H7 (cell line): ENCODE measurements around the gene LEMD1. TPM values are rescaled to one million over a fixed set of nuclear protein-coding genes. Genes with fewer than 3 reads are reported as not detected.
"Not testable (repeated sequence)": the region's sequence is repeated elsewhere in the genome, so short reads cannot be mapped to it uniquely, and the experiment has no call there.

Experiments used
- DNase-seq: peaks from one replicate; pipeline ENCODE4 v3.0.0; 2012
- H3K27me3 ChIP-seq: 2 replicates; pipeline ENCODE4 v1.6.0; 2011; ENCODE audit warnings: mild to moderate bottlenecking, low read length; ENCODE audit not compliant: control insufficient read depth, insufficient read depth
- H3K36me3 ChIP-seq: replicated peaks from 2 replicates; pipeline ENCODE4 v1.5.1; 2011; ENCODE audit warnings: low read length; ENCODE audit not compliant: control insufficient read depth, insufficient read depth
- H3K4me3 ChIP-seq: 2 replicates; pipeline ENCODE4 v1.5.1; 2011; ENCODE audit warnings: low read depth, mild to moderate bottlenecking, control low read depth, low read length, moderate library complexity; ENCODE audit not compliant: insufficient read depth
- total RNA-seq: library from RNA; depleted of rRNA; stranded (reverse); fragments of >200 nt; shearing (Covaris generic); gene quantifications from 2 replicates; pipeline ENCODE4 v1.2.3, GENCODE V29; 2014

Gene LEMD1
- total RNA-seq, 1 experiment from 2014 or later: 19.4 TPM

DNA sequence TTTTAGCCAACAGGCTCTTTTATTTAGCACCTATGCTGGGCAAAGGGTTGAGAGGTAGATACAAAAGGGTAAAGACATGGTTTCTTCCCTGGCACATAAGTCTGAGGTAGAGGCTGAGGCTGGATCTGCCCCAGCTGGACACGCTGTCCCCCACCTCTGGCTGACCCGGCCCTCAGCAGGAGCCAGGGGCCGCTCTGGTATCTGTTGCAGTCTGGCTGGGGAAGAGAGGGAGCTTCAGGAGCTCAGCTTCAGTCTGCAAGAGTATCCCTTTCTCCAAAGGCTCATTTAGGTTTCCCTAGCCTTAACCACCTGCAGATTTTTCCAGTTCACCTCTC is 19.8 kb upstream of the LEMD1 start:
- Histone ChIP-seq H3K4me3 (no peak overlapping the region), H3K36me3 (no peaks in the 10 kb centered on the region), H3K27me3 (no peaks in the 10 kb centered on the region)
- DNase-seq: peak; percentile 57

DNA sequence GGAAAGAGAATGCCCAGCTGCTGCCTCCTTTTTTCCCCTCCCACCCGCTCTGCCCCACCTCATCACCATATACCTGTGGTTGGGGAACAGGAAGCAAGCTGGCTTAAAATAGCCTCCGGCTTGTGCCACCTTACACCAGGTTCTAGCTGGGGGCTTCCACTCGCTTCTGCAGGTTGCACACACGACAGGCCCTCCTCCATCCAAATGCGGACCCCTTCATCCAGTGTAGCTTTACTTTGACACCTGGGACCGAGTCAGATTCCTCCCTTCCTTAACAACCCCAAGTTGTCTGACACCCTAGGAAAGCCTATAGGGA is 19.4 kb upstream of the LEMD1 start:
- Histone ChIP-seq H3K27me3 (no peaks in the 10 kb centered on the region), H3K4me3 (no peak overlapping the region), H3K36me3 (no peaks in the 10 kb centered on the region)
- DNase-seq: no peak

- H3K36me3 ChIP-seq: no peaks in the 10 kb centered on the region
- H3K27me3 ChIP-seq: no peaks in the 10 kb centered on the region
- no peak overlapping the region for H3K4me3 ChIP-seq
- peak; percentile 82 for DNase-seq
Observed at GRCh38 chr1:205440476-205441317, 18.8 kb upstream of the LEMD1 start.

DNA sequence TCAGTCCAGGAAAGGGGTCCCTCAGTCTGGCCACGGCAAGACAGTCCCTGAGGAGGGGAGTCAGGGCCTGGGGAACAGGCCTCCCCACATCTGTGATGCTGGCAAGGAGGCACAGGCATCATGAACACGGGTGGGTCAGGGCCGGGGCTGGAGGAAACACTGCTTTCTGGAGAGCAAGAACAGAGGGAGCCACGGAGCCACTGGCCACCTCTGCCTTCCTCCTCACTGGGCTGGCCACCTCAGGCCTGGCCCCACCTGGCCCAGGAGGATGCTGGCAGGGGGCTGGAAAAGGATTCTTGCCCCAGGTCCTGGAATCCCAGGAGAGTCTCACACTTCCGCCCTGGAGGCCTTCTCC is 18.2 kb upstream of the LEMD1 start:
- peak; percentile 43 for DNase-seq

GRCh38 chr1:205438213-205439158 is 16.6 kb upstream of the LEMD1 start:
- Histone ChIP-seq H3K27me3 (no peaks in the 10 kb centered on the region), H3K4me3 (no peak overlapping the region), H3K36me3 (no peaks in the 10 kb centered on the region)
- DNase-seq: peak; percentile 76

More for the DNA sequence above, 18.2 kb upstream of the LEMD1 start:
- Histone ChIP-seq H3K4me3 (no peak overlapping the region), H3K27me3 (no peaks in the 10 kb centered on the region), H3K36me3 (no peaks in the 10 kb centered on the region)

DNA sequence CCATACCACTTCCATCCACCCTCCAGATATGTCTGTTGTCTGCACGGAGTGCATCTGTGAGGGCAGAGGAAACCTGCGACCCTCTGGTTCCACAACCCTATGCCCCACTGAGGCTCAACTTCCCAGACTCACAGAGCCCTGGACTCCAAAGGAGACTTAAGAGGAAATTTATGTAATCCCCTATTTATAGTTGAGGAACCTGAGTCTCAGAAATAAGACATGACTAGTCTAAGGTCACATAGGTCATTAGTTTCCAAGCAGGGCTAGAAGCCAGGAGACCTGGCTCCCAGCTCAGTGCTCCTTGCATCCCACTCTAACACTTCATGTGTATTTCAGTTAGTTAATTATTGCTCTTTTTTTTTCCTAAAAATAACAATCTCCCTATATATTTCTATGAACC is 15.7 kb upstream of the LEMD1 start:
- H3K27me3 ChIP-seq: no peaks in the 10 kb centered on the region
- H3K4me3 ChIP-seq: no peak overlapping the region
- H3K36me3 ChIP-seq: no peaks in the 10 kb centered on the region
- DNase-seq: no peak

DNA sequence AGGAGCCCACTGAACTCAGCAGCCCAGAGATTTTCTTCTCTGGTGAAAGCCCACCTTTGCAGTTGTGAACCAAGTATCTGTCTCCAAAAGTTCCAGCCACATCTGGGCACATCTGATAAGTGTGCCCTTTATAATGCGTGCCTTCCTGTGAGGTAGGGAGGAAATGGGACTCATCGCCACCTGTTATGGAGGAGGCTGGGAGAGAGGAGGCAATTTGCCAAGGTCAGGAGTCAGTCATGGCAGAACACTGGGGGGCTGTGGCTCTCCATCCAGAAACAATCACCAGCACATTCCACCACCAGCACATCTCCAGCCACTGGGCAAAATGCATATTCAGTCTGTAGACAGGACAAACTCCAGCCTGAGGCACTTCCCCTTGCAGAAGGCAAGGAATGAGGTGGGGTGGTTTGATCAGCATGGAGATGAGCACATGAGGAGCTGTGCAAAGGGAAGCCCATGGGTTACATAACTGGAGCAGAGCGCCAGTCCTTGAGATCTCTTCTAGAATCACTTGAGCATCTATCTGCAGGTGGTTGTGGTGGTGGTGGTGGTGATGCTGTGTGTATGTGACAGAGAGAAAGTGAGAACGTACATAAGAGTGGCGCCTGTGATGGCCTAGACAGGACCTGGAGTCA is 15.0 kb upstream of the LEMD1 start:
- no peaks in the 10 kb centered on the region for H3K27me3 ChIP-seq
- no peaks in the 10 kb centered on the region for H3K36me3 ChIP-seq
- H3K4me3 ChIP-seq: no peak overlapping the region
- no peak for DNase-seq

- DNase-seq: peak; percentile 63
- Histone ChIP-seq H3K36me3 (no peaks in the 10 kb centered on the region), H3K4me3 (no peak overlapping the region), H3K27me3 (no peaks in the 10 kb centered on the region)
Observed at GRCh38 chr1:205435578-205436573, 14.0 kb upstream of the LEMD1 start.

DNA sequence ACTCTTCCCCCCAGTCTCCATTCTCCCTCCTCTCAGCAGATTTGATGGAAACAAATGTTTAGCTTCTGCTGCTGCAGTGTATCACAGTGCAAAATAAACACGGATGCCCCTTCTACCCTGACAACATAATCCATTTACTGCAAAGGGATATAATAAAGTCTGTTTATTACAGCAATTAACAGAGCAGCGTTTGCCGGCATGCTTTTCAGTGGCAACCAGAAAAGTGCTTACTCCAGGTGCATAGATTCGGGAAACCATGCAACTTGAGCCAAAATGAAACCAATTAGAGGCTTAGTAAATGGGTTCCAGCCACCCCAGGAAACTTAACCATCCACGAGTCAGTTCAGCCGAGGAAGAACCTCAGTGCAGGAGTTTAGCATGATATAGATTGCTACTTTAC is 12.9 kb upstream of the LEMD1 start:
- peaks cover 8% of the 10 kb centered on the region for H3K27me3 ChIP-seq
- no peak overlapping the region for H3K4me3 ChIP-seq
- no peak for DNase-seq
- no peaks in the 10 kb centered on the region for H3K36me3 ChIP-seq

GRCh38 chr1:205432692-205433091 is 10.8 kb upstream of the LEMD1 start:
- H3K36me3 ChIP-seq, H3K4me3 ChIP-seq, DNase-seq: not testable (repeated sequence)
- H3K27me3 ChIP-seq: peaks cover 18% of the 10 kb centered on the region

GRCh38 chr1:205432116-205432515 is 10.3 kb upstream of the LEMD1 start:
- no peak overlapping the region for H3K4me3 ChIP-seq
- H3K27me3 ChIP-seq: peaks cover 19% of the 10 kb centered on the region
- DNase-seq: no peak
- no peaks in the 10 kb centered on the region for H3K36me3 ChIP-seq

DNA sequence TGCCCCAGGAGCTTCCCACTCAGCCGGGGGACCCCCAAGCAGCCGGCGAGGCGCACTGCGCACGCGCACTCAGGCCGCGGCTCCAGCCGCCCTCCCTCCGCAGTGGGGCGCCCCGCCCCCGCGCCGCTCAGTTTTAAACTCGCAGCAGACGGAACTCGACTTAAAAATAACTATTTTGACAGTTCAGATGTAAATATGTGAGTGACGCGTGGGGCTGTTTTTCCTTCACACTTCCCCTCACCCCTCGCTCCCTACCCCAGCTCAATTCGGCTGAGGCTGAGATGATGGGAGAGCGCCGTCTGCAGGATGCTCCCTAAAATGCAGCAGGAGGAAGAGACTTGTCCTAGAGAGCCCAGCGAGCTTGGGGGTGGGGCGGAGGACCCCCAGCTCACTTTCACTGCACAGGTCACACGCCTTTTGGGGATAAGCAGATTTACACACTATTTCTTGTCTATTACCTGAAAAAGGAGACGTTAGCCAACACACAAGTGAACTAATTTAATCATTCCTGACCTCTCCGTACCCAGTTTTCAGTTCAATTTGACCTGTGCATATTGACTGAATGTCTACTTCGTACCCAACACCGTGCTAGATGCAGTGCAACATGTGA is 8.9 kb upstream of the LEMD1 start:
- H3K27me3 ChIP-seq: peaks cover 19% of the 10 kb centered on the region
- peak overlapping the region; percentile 62 for H3K4me3 ChIP-seq
- H3K36me3 ChIP-seq: no peaks in the 10 kb centered on the region
- DNase-seq: peak; percentile 90

GRCh38 chr1:205429762-205430695 is 8.2 kb upstream of the LEMD1 start:
- Histone ChIP-seq H3K4me3 (peak overlapping the region; percentile 62), H3K36me3 (no peaks in the 10 kb centered on the region), H3K27me3 (peaks cover 19% of the 10 kb centered on the region)
- no peak for DNase-seq
